Spleen (tissue), 13 donors: ENCODE results near the gene RAB5B. TPM values are rescaled to one million over a fixed set of nuclear protein-coding genes. Genes with fewer than 3 reads are reported as not detected.

Source experiments
- DNase-seq: peaks from one replicate; pipeline ENCODE4 v3.0.0-alpha.2; 2020
- H3K27ac ChIP-seq, 8 donors: fragments of 200-600 bp; sonication (generic) in 7 of 8; 1 replicate in 4 of 8; 2 replicates in 4 of 8; pipeline versions ENCODE4 v1.5.0 to v1.8.0; 2016 to 2021; ENCODE audit warnings: inconsistent platforms in 4 of 8, mild to moderate bottlenecking in 4 of 8, moderate library complexity in 1 of 8
- H3K27me3 ChIP-seq, 7 donors: fragments of 200-600 bp; sonication (generic) in 6 of 7; replicated peaks in 1 of 7; 1 replicate in 4 of 7; 2 replicates in 3 of 7; pipeline versions ENCODE4 v1.5.0 to v1.8.0; 2016 to 2021; ENCODE audit warnings: inconsistent platforms in 3 of 7, mild to moderate bottlenecking in 1 of 7
- H3K36me3 ChIP-seq, 6 donors: fragments of 200-600 bp; sonication (generic) in 5 of 6; 1 replicate in 4 of 6; 2 replicates in 2 of 6; pipeline versions ENCODE4 v1.5.0 to v1.8.0; 2016 to 2021; ENCODE audit warnings: inconsistent platforms in 2 of 6
- H3K4me1 ChIP-seq, 6 donors: fragments of 200-600 bp; sonication (generic) in 5 of 6; 1 replicate in 3 of 6; 2 replicates in 3 of 6; pipeline versions ENCODE4 v1.5.0 to v1.8.0; 2016 to 2021; ENCODE audit warnings: inconsistent platforms in 3 of 6
- H3K4me3 ChIP-seq, 8 donors: fragments of 200-600 bp; sonication (generic) in 7 of 8; 1 replicate in 4 of 8; 2 replicates in 4 of 8; pipeline versions ENCODE4 v1.5.0 to v1.8.0; 2016 to 2021; ENCODE audit warnings: inconsistent platforms in 4 of 8, mild to moderate bottlenecking in 4 of 8, moderate library complexity in 2 of 8
- H3K9me3 ChIP-seq, 8 donors: fragments of 200-600 bp; sonication (generic) in 7 of 8; 1 replicate in 4 of 8; 2 replicates in 4 of 8; pipeline versions ENCODE4 v1.5.0 to v1.8.0; 2016 to 2021; ENCODE audit warnings: inconsistent platforms in 4 of 8
- POLR2A ChIP-seq, 3 donors: fragments of 450-650 bp; IDR thresholded peaks; one replicate each; pipeline ENCODE4 v1.5.1; 2017; ENCODE audit warnings: antibody characterized with exemption in 3 of 3, mild to moderate bottlenecking in 1 of 3
- POLR2AphosphoS5 ChIP-seq, 3 donors: sonication (generic); formaldehyde crosslinking; IDR thresholded peaks; one replicate each; pipeline ENCODE4 v1.5.1; 2017; ENCODE audit warnings: antibody characterized with exemption in 3 of 3
- WGBS, 5 donors: extraction: QIAGEN DNeasy Blood & Tissue Kit in 3 of 5; methylation state at CpG; one replicate each; pipeline versions ENCODE4 v1.1.5 to v1.1.7; 2013 to 2018; 5-methylcytosine and 5-hydroxymethylcytosine counted together
- intact Hi-C: fragments of 100-400 bp; cut with DNase I; formaldehyde crosslinking; loops from one replicate; pipeline ENCODE4 v1.15.0; 2023; ENCODE audit warnings: low total_unique reads
- long read RNA-seq, 2 donors: transcript quantifications; one replicate each; lab custom pipeline, GENCODE V29; 2026
- polyA plus RNA-seq, 3 donors: library from polyadenylated mRNA; stranded (reverse); fragments of 200-250 nt; gene quantifications; one replicate each; pipeline ENCODE4 v1.2.1, GENCODE V29; 2013
- total RNA-seq, 7 donors: library from RNA; depleted of rRNA in 3 of 7; stranded (reverse); fragments of >200 nt in 3 of 7; fragmentation: NEBNext Ultra II Directional in 4 of 7; extraction: Animal tissue kit (Norgen Biotek cat#: 25700) in 4 of 7; gene quantifications; one replicate each; pipeline versions ENCODE4 v1.1.0 to v1.2.1, GENCODE V29; 2016 to 2021
- TF ChIP-seq, protein P1 (sequence below), 11 experiments: fragments of 200-600 bp in 7 of 11; fragments of 450-650 bp in 4 of 11; sonication (generic) in 4 of 11; IDR thresholded peaks in 8 of 11; conservative IDR thresholded peaks in 3 of 11; 1 replicate in 7 of 11; 2 replicates in 4 of 11; pipeline versions ENCODE4 v1.4.0 to v1.8.0; 2016 to 2021; ENCODE audit warnings: antibody characterized with exemption in 11 of 11, inconsistent platforms in 4 of 11, mild to moderate bottlenecking in 1 of 11
- donor health status: healthy with polysubstance abuse.
- donor health status: DM: no; HTN: no; CAD: no; lungs with moderate emphysema.
- donor health status: DM: no; HTN: no; CAD: no.
- donor health status: Bipolar disorder and iron deficiency.
- donor health status: healthy.
- donor health status: DM: no; HTN: no; CAD: no.
- donor health status: DM: yes; HTN: yes; CAD: no.

The RAB5B gene, protein sequence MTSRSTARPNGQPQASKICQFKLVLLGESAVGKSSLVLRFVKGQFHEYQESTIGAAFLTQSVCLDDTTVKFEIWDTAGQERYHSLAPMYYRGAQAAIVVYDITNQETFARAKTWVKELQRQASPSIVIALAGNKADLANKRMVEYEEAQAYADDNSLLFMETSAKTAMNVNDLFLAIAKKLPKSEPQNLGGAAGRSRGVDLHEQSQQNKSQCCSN
- 100 to 1,000 TPM in 1 of 7 donors, 10 to 100 TPM in 6; 70.5 to 101 (median 94.4) TPM for total RNA-seq
- polyA plus RNA-seq = 10 to 100 TPM; 30.9 to 48.4 (median 35.1) TPM
- long read RNA-seq, donor 1, full-length matches to known transcripts = 33 of 83 reads
- long read RNA-seq, donor 1, partial matches to known transcripts = 50 of 83 reads
- long read RNA-seq, donor 1, other reads (novel, unspliced or antisense) = 0 of 83 reads
- long read RNA-seq, donor 2, full-length matches to known transcripts = 33 of 70 reads
- long read RNA-seq, donor 2, partial matches to known transcripts = 37 of 70 reads
- long read RNA-seq, donor 2, other reads (novel, unspliced or antisense) = 0 of 70 reads

DNA sequence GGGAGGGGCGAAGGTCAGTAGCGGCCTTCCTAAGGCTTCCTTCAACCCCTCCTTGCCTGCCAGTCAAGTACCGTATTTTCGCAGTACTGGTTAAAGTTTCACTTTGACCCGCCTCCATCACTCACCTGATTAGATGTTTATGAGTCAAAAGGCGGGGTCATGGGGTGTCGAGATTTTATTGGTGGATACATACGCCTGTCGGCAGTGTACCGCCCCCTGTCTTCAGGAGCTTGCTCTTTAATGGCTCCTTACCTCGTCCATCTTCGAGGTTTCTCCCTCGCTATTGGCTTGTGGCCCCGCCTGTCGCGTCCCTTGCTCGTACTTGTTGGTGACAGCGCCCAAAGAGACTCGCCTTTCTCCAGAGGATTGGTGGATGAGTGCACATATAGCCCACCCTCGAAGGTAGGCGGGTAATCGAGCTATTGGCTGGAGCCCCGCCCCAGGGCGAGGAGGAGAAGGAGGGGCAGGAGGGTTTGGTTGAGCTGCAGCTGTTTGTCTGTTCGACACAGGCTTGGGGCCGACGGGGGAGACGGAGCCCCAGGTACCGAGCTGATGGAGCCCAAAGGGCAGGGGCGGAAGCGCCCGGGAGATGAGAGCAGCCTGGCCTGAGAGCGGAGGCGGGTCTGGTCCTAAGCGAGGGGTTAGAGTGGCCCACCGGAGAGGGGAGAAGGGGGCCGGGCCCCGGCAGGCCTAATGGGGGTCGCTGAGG lies at the start of gene RAB5B:
Gene RAB5B, plus strand, starts transcription at position 480 of the 709 bp plus-strand sequence. CDS start 12,883 bp downstream, outside the sequence.
- H3K9me3 ChIP-seq = no peaks in the 10 kb centered on the region
- peak within 1 kb of the TSS; percentile 93 to 98 (median 96) for H3K27ac ChIP-seq
- intact Hi-C loops = no loop called here
- peaks cover 0 to 50% (median 2%) of the 10 kb centered on the region in 6 donors for H3K36me3 ChIP-seq
- H3K4me3 ChIP-seq = peak within 1 kb of the TSS; percentile 75 to 98 (median 84)
- peak; percentile 99 for DNase-seq
- peaks cover 24 to 70% (median 53%) of the 10 kb centered on the region in 6 donors for H3K4me1 ChIP-seq
- 0 to 1% (median 0%) methylated on average over 33 to 39 of the region's 39 CpGs for WGBS, 5 donors
- H3K27me3 ChIP-seq = no peaks in the 10 kb centered on the region
- TF ChIP-seq, protein P1, sequence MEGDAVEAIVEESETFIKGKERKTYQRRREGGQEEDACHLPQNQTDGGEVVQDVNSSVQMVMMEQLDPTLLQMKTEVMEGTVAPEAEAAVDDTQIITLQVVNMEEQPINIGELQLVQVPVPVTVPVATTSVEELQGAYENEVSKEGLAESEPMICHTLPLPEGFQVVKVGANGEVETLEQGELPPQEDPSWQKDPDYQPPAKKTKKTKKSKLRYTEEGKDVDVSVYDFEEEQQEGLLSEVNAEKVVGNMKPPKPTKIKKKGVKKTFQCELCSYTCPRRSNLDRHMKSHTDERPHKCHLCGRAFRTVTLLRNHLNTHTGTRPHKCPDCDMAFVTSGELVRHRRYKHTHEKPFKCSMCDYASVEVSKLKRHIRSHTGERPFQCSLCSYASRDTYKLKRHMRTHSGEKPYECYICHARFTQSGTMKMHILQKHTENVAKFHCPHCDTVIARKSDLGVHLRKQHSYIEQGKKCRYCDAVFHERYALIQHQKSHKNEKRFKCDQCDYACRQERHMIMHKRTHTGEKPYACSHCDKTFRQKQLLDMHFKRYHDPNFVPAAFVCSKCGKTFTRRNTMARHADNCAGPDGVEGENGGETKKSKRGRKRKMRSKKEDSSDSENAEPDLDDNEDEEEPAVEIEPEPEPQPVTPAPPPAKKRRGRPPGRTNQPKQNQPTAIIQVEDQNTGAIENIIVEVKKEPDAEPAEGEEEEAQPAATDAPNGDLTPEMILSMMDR (IDR thresholded peaks at IDR 0.05 in 8 of 11, conservative IDR thresholded peaks at IDR 0.05 in 3 of 11) = peak in 7 of 11 experiments; percentile 34 to 56 (median 42)
- peak; percentile 84 to 97 (median 91) for TF ChIP-seq POLR2A (IDR thresholded peaks at IDR 0.05)
- peak; percentile 99 for TF ChIP-seq POLR2AphosphoS5 (IDR thresholded peaks at IDR 0.05)

DNA sequence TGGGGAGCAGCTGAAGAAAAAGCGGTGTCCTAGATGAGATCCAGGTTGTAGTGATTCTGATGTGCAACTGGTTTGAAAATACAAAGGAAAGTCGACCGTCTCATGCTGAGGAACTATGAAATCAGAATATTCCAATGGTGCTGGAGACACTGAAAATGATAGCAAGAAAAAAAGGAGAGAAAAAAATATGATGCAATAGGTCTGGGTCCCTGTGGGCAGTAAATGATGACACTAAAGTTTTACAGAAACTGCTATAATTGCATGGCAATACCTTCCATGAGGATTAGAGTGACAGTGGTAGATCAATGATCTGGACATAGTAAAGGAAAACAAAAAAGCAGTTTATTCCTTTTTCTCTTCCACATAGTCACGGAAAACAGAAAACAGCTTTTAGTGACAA lies 48.5 kb upstream of the RAB5B start:
- peak overlapping the region in 3 of 8 donors; percentile 94 to 99 (median 96) for H3K27ac ChIP-seq
- TF ChIP-seq POLR2A (IDR thresholded peaks at IDR 0.05) = no peak
- no peaks in the 10 kb centered on the region for H3K9me3 ChIP-seq
- intact Hi-C loops = loop anchor here (5.0 kb wide), 1 partner anchor 93 kb away; no protein-coding TSS in a partner anchor
- peaks cover 29 to 92% (median 64%) of the 10 kb centered on the region in 6 donors for H3K4me1 ChIP-seq
- WGBS, 5 donors = 80 to 88% (median 84%) methylated on average over 4 of the region's 4 CpGs
- no peaks in the 10 kb centered on the region for H3K27me3 ChIP-seq
- no peak overlapping the region for H3K4me3 ChIP-seq
- DNase-seq = no peak
- H3K36me3 ChIP-seq = peaks cover 0 to 43% (median 9%) of the 10 kb centered on the region in 6 donors

DNA sequence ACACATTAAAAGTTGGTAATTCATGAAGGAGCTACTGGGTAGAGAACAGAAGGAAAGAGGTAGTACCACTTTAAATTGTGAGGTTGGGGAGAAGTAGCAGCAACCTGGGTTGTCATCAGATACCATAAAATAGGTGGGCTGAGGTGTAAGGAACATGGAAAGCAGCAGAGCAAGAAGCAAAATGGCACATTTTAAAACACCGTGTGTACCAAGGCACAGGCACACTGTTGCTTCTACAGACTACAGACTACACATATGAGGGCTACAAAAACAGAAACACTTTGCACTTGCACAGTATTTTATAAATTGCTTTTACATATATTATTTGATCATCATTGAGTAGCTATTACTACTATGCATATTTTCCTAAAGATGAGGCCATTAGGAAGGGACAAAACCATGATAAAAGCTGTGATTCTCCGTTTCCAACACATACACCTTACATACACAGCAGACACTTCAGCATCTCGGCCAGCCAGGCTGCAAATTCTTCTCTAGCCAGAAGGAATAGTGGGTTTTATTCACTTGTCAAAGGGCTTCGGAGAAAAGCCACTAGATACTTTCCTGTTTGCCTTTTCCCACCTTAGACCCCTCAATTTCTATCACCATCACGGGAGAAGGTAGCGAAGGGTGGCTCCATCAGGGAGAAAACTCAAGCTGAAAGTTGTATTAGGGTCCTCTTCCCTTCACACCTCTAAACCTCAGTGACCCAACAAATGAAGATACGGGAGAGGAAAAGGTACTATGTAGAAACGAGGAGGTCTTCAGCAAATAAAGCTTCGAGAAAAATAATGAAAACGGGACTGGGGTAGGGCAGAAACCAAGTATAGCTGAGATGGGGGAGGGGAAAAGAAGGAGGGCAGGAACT lies 47.8 kb upstream of the RAB5B start:
- Histone ChIP-seq H3K4me1 (peaks cover 37 to 92% (median 68%) of the 10 kb centered on the region in 6 donors), H3K27me3 (no peaks in the 10 kb centered on the region), H3K27ac (peak overlapping the region; percentile 93 to 99 (median 96)), H3K4me3 (peak overlapping the region; percentile 70 to 98 (median 88)), H3K9me3 (no peaks in the 10 kb centered on the region), H3K36me3 (peaks cover 0 to 40% (median 9%) of the 10 kb centered on the region in 6 donors)
- 12 to 19% (median 18%) methylated on average over 10 of the region's 10 CpGs for WGBS, 5 donors
- intact Hi-C loops = loop anchor here (5.0 kb wide), 1 partner anchor 94 kb away; no protein-coding TSS in a partner anchor
- TF ChIP-seq POLR2A (IDR thresholded peaks at IDR 0.05) = no peak
- TF ChIP-seq, protein P1 (IDR thresholded peaks at IDR 0.05 in 8 of 11, conservative IDR thresholded peaks at IDR 0.05 in 3 of 11) = no peak
- TF ChIP-seq POLR2AphosphoS5 (IDR thresholded peaks at IDR 0.05) = no peak
- no peak for DNase-seq
